HG03159 (cell line): Measurements from ENCODE around the gene DCHS2.
"Not testable (repeated sequence)": the region's sequence is repeated elsewhere in the genome, so short reads cannot be mapped to it uniquely, and the experiment has no call there.

Experiments
- ATAC-seq: cut with Tn5 transposase; IDR thresholded peaks from one replicate; pipeline ENCODE4 v1.9.1; 2021; ENCODE audit warnings: mild to moderate bottlenecking, moderate library complexity; ENCODE audit not compliant: unreplicated experiment

DCHS2 gene

DNA sequence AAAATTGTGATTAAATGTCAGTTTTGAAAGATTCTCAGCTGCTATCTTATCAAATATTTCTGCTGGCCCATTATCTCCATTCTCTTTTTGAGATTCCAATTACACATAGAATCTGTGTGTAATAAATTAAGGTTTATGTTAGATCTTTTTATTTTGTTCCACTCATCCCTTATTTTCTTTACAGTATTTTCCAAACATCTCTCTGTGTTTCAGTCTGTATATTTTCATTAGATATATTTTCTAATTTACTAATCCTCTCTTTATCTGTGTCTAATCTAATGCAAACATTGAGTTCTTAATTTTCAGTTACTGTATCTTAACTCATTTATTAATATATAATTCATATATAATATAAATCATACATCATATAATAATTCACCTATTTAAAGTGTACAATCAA is 268.7 kb downstream of the DCHS2 start:
- ATAC-seq: no peak

DNA sequence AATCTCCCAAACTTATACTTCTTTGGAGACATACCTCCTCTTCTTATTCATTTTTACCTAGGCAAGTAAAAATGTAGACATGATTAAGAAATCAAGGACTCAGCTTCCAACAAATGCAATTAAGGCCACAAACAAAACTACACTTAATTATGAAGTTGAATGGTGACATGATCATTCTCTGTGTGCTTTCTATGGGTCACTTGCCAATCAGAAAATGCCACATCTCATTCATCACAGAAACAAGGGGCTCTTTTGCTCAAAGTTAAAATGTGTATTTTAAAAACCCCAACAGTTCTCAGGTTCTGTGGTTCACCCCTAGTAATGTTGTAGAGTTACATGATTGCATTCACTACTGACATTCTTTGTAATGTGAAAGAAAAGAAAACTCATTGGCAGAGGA is 273.5 kb downstream of the DCHS2 start:
- ATAC-seq: no peak

DNA sequence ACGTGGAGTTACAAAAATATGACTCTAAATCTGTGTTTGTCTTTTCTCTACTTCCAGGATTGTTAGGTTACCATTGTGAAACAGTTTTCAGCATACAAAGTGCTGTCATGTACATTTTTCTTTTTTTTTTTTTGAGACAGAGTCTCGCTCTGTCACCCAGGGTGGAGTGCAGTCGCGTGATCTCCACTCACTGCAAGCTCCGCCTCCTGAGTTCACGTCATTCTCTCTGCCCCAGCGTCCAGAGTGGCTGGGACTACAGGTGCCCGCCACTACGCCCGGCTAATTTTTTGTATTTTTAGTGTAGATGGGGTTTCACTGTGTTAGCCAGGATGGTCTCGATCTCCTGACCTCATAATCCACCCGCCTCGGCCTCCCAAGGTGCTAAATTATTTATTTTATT is 274.2 kb downstream of the DCHS2 start:
- not testable (repeated sequence) for ATAC-seq

DNA sequence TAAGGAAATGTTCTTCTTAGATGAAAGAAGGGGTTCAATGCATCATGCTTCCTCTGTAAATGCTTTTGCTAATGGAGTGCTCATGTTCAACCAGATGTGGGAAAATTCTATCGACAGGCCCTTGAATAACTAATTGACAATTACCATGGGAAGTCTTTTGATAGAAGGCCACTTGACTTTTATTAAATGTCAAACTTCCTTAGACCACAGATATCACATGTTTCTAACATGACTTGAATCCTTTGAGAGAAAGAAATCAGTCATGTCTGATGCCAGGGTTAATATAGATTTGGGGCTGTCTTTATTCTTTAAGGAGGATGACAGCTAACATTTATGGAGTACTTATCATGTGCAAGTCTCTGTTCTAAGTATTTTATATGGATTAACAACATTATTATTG is 280.1 kb downstream of the DCHS2 start:
- no peak for ATAC-seq

DNA sequence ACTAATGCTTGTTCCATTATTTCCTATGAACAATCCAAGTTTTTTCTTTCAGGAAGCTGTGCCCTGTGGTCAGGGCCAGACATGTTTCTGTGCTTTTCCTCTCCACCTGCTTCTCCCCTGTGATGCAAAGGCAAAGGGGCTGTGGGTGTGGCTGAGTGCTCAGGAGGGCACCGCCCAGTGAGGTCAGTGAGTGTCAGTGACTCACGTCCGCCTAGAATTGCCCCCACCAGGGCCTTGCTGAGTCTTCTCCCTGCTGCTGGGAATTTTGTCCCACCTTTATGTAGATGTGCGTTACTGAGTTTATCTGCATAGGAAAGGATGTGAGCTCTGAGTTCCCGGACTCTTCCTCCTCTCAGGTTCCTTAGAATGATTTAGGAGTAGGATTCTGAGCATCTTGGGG is 283.2 kb downstream of the DCHS2 start:
- ATAC-seq: no peak

DNA sequence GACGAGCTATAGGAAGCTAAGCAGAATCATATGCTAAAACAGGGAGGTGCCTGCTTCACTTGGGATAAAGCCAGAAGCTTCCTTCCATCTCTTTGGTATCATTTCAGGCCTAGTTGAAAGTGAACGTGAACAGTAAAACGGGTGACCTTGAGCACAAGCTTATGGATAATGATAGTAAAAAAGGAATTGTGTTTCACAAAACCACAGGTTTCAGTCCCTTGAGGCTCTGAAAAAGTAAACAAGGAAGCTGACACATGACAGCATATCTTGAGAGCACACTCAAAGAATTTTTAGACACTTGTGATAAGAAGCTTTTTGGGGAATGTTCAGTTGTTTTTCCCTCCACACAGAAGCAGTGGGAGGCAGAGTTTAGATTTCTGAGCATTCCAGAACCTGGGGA is 286.1 kb downstream of the DCHS2 start:
- ATAC-seq: no peak

DNA sequence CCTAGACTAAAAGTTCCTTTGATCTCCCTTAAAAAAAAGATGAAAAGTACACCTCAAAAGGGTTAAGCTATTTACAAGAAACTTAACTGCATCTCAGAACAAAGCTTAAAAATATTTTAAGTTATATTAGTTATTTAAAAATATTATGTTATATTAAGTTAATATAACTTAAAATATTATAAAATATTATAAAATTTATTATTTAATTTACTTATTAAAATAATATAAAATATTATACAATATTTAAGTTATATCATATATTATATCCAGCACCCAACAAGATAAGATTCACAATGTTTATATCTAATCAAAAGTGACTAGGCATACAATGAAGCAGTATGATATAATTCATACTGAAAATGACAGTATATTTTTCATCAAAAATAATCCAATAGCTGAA is 296.9 kb downstream of the DCHS2 start:
- ATAC-seq: no peak

DNA sequence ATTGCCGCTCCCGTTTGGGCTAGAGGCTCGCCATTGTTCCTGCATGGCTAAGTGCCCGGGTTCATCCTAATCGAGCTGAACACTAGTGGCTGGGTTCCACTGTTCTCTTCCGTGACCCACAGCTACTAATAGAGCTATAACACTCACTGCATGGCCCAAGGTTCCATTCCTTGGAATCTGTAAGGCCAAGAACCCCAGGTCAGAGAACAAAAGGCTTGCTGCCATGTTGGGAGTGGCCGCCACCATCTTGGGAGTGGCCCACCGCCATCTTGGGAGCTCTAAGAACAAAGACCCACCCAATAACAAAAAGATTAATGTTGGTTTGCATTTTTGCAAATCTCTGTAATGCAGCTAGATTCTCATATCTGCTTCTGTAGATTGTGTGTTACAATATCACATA is 299.0 kb downstream of the DCHS2 start:
- no peak for ATAC-seq

DNA sequence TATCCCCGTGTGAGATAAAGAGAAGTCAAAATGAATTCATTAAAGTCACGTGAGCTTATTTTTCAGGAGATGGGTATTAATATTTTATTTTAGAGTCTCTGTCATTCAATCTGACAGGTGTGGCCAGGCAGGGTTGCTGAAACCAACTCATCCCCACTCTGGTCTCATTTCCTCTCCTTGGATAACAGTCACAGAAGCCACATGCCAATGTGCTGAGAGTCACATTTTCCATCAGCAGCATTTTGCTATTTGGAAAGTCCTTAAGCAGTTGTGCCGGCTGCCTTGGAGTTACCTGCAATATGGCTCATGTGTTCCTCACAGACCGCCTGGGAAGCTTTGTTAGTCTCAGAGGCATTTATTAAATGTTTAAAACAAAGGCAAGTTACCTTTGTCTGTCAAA is 302.3 kb downstream of the DCHS2 start:
- no peak for ATAC-seq

DNA sequence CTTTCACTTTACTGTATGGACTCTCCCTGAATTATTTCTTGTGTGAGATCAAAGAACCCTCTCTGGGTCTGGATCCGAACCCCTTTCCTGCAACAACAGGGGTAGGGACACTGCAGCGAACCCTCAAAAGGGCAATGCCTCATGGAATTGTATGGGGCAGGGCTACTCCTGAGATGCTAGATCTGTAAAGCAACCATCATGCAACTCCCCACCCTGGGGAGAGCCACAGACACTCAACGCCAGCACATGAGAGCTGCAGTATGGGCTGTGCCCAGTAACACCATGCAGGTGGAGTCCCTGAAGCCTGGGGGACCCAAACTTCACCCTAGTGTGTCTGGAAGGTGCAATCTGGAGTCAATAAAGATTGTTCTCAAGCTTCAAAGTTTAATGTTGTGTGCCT is 304.7 kb downstream of the DCHS2 start:
- no peak for ATAC-seq

DNA sequence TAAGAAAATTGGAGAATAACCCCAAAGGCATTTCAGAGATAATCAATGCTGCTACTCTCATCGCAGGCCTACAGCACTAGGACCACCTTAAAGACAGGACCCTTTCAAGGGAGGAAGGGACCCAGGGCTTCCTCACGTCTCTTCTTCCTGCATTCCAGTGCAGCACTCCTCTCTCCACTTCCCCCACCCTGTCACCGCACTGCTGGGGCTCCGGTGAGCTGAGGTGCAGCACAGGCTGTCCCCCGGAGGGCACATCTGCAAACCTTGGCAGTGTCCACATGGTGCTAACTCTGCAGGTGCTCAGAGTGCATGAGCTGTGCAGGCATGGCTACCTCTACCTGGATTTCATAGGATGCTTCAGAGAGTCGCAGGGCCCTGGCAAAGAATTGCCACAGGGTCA is 305.6 kb downstream of the DCHS2 start:
- ATAC-seq: no peak

DNA sequence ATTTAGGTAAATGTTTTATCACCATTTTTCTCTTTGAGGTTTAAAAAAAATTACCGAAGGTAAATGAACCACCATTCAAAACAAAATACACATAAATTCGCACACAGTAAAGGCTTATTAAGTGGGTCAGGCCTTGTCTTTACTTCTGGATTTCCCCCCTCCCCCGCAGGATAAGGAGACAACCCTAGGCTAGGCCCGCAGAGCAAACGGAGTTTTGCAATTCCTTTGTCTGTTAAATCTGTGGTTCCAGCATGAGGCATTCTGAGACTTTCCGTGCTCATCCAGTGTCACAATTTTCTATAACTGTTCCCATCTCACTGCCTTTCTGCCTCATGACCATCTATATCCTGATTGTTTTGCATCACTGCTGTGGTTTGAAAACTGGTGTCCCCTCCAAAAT is 307.4 kb downstream of the DCHS2 start:
- ATAC-seq: no peak

DNA sequence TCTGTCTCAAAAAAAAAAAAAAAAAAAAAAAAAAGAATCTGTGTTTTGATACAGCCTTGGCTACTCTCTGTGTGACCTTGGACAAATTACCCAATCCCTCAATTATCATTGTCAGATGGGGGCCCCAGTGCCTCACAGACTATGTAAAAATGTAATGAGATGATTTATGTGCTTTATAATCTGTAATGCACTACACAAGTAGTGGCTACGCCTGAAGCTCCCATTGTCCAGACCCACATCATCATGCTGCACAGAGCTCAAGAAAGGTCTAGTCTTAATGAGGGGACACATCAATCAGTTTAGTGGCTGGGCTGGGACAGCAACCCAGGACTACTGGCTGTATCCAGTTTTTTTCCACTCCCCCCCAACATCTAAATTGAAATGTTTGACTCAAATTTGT is 308.3 kb downstream of the DCHS2 start:
- no peak for ATAC-seq
